Measurements from ENCODE around the gene SLC5A10.
"Not testable (repeated sequence)": the region's sequence is repeated elsewhere in the genome, so short reads cannot be mapped to it uniquely, and the experiment has no call there.

DNA sequence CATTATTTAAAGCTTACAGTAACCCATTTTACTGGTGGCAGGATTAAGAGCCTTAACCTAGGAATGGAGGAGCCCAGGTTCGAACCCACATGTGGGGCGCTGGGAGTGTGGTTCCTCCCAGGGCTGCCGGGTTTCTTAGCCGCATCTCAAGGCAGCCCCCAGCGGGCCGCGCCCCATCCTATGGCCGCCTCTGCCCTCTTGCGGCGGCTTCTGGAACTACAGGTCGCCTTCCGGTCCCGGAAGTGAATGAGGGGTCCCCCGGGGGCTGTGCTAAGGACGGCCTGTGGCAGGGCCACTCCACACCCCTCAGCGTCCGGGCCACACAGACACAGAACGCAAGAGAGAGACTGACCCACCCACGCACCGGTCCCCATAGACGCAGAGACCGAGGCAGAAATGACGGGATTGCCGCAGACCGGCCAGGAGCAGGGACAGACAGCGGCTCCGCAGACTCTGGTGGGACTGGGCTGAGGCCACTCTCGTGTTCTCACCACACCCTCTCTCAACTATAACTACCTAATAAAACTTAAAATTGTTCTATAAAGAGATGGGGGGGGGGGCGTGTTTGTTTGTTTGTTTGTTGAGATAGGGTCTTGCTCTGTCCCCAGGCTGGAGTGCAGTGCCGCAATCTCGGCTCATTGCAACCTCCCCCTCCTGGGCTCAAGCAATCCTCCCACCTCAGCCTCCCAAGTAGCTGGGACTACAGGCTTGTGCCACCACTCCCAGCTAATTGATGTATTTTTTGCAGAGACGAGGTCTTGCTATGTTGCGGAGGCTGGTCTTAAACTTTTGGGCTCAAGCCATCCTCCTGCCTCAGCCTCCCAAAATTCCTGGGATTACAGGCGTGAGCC lies 118.6 kb downstream of the SLC5A10 start:
- TF ChIP-seq, protein P1, sequence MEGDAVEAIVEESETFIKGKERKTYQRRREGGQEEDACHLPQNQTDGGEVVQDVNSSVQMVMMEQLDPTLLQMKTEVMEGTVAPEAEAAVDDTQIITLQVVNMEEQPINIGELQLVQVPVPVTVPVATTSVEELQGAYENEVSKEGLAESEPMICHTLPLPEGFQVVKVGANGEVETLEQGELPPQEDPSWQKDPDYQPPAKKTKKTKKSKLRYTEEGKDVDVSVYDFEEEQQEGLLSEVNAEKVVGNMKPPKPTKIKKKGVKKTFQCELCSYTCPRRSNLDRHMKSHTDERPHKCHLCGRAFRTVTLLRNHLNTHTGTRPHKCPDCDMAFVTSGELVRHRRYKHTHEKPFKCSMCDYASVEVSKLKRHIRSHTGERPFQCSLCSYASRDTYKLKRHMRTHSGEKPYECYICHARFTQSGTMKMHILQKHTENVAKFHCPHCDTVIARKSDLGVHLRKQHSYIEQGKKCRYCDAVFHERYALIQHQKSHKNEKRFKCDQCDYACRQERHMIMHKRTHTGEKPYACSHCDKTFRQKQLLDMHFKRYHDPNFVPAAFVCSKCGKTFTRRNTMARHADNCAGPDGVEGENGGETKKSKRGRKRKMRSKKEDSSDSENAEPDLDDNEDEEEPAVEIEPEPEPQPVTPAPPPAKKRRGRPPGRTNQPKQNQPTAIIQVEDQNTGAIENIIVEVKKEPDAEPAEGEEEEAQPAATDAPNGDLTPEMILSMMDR (IDR thresholded peaks at IDR 0.05), result not testable (repeated sequence)
- TF ChIP-seq POLR2A (IDR thresholded peaks at IDR 0.05), result not testable (repeated sequence)
